ENCODE measurements around the gene PPM1H.

The PPM1H gene

GRCh38 chr12:62698701-62699101 lies 236.2 kb downstream of the PPM1H start:
- Histone ChIP-seq H4K8ac (ENCODE audit: low read length) (no peak overlapping the region), H3K9me3 (ENCODE audit: control insufficient read depth, low read length) (no peaks in the 10 kb centered on the region), H4K91ac (ENCODE audit: low read length) (no peak overlapping the region), H3K27ac (ENCODE audit: low read length, poor library complexity, severe bottlenecking) (peak overlapping the region; percentile 52), H3K9ac (ENCODE audit: low read length) (peak overlapping the region; percentile 58), H3K18ac (ENCODE audit: low read depth in 1 of 2, low read length in 2 of 2) (no peak overlapping the region), H2BK12ac (ENCODE audit: low read length in 2 of 2) (no peak overlapping the region), H3K36me3 (ENCODE audit: control insufficient read depth in 1 of 2, insufficient read depth in 2 of 2, low read depth in 1 of 2, low read length in 2 of 2) (no peaks in the 10 kb centered on the region), H2BK5ac (ENCODE audit: low read depth, low read length, poor library complexity, severe bottlenecking) (no peak overlapping the region), H3K79me1 (replicated peaks; ENCODE audit: low read length, poor library complexity, severe bottlenecking) (no peaks in the 10 kb centered on the region), H2BK15ac (ENCODE audit: low read depth, poor library complexity, severe bottlenecking) (no peak overlapping the region), H3K4me2 (ENCODE audit: low read length, poor library complexity, severe bottlenecking) (no peak overlapping the region), H2AK5ac (ENCODE audit: low read length, severe bottlenecking) (no peak overlapping the region), H3K27me3 (ENCODE audit: control insufficient read depth in 1 of 2, insufficient read depth in 1 of 2, low read length in 2 of 2) (no peaks in the 10 kb centered on the region), H3K14ac (ENCODE audit: low read length in 2 of 2) (no peak overlapping the region), H3K4me3 (ENCODE audit: insufficient read depth in 1 of 2, low read depth in 1 of 2, low read length in 2 of 2) (no peak overlapping the region), H2BK120ac (ENCODE audit: low read depth, low read length) (no peak overlapping the region), H3K23ac (ENCODE audit: low read length in 2 of 2) (no peak overlapping the region), H3K4me1 (ENCODE audit: control insufficient read depth, insufficient read depth, low read depth, low read length) (peaks cover 12% of the 10 kb centered on the region), H2AFZ (ENCODE audit: low read depth, low read length) (no peak overlapping the region), H3K4ac (ENCODE audit: low read depth in 1 of 2, low read length in 2 of 2) (no peak overlapping the region)
- no peak for DNase-seq

- H3K4me1 ChIP-seq (ENCODE audit: control insufficient read depth, insufficient read depth, low read depth, low read length), result peaks cover 8% of the 10 kb centered on the region
- H3K27me3 ChIP-seq (ENCODE audit: control insufficient read depth in 1 of 2, insufficient read depth in 1 of 2, low read length in 2 of 2), result no peaks in the 10 kb centered on the region
- DNase-seq, result no peak
- no peaks in the 10 kb centered on the region for H3K36me3 ChIP-seq (ENCODE audit: control insufficient read depth in 1 of 2, insufficient read depth in 2 of 2, low read depth in 1 of 2, low read length in 2 of 2)
- H2BK5ac ChIP-seq (ENCODE audit: low read depth, low read length, poor library complexity, severe bottlenecking), result no peak overlapping the region
- no peak overlapping the region for H3K4me2 ChIP-seq (ENCODE audit: low read length, poor library complexity, severe bottlenecking)
- H2BK12ac ChIP-seq (ENCODE audit: low read length in 2 of 2), result no peak overlapping the region
- 97% methylated on average over 1 of the region's 1 CpG for WGBS
- H2AK5ac ChIP-seq (ENCODE audit: low read length, severe bottlenecking), result no peak overlapping the region
- H3K23ac ChIP-seq (ENCODE audit: low read length in 2 of 2), result no peak overlapping the region
- H3K27ac ChIP-seq (ENCODE audit: low read length, poor library complexity, severe bottlenecking), result no peak overlapping the region
- no peaks in the 10 kb centered on the region for H3K79me1 ChIP-seq (replicated peaks; ENCODE audit: low read length, poor library complexity, severe bottlenecking)
- H2BK15ac ChIP-seq (ENCODE audit: low read depth, poor library complexity, severe bottlenecking), result no peak overlapping the region
- H3K9ac ChIP-seq (ENCODE audit: low read length), result peak overlapping the region; percentile 58
- no peak overlapping the region for H4K91ac ChIP-seq (ENCODE audit: low read length)
- H3K4me3 ChIP-seq (ENCODE audit: insufficient read depth in 1 of 2, low read depth in 1 of 2, low read length in 2 of 2), result no peak overlapping the region
- H2AFZ ChIP-seq (ENCODE audit: low read depth, low read length), result no peak overlapping the region
- H2BK120ac ChIP-seq (ENCODE audit: low read depth, low read length), result no peak overlapping the region
- no peak overlapping the region for H4K8ac ChIP-seq (ENCODE audit: low read length)
- H3K4ac ChIP-seq (ENCODE audit: low read depth in 1 of 2, low read length in 2 of 2), result no peak overlapping the region
- no peak overlapping the region for H3K18ac ChIP-seq (ENCODE audit: low read depth in 1 of 2, low read length in 2 of 2)
- H3K9me3 ChIP-seq (ENCODE audit: control insufficient read depth, low read length), result no peaks in the 10 kb centered on the region
- H3K14ac ChIP-seq (ENCODE audit: low read length in 2 of 2), result no peak overlapping the region
Observed at GRCh38 chr12:62697893-62698292, 237.1 kb downstream of the PPM1H start.

GRCh38 chr12:62695696-62696095 lies 239.3 kb downstream of the PPM1H start:
- Histone ChIP-seq H3K9me3 (ENCODE audit: control insufficient read depth, low read length) (no peaks in the 10 kb centered on the region), H2BK15ac (ENCODE audit: low read depth, poor library complexity, severe bottlenecking) (no peak overlapping the region), H4K8ac (ENCODE audit: low read length) (no peak overlapping the region), H3K14ac (ENCODE audit: low read length in 2 of 2) (no peak overlapping the region), H3K23ac (ENCODE audit: low read length in 2 of 2) (no peak overlapping the region), H3K4me2 (ENCODE audit: low read length, poor library complexity, severe bottlenecking) (no peak overlapping the region), H2AK5ac (ENCODE audit: low read length, severe bottlenecking) (no peak overlapping the region), H2BK5ac (ENCODE audit: low read depth, low read length, poor library complexity, severe bottlenecking) (no peak overlapping the region), H3K27ac (ENCODE audit: low read length, poor library complexity, severe bottlenecking) (no peak overlapping the region), H2BK120ac (ENCODE audit: low read depth, low read length) (no peak overlapping the region), H4K91ac (ENCODE audit: low read length) (no peak overlapping the region), H3K27me3 (ENCODE audit: control insufficient read depth in 1 of 2, insufficient read depth in 1 of 2, low read length in 2 of 2) (no peaks in the 10 kb centered on the region), H3K79me1 (replicated peaks; ENCODE audit: low read length, poor library complexity, severe bottlenecking) (no peaks in the 10 kb centered on the region), H3K4me1 (ENCODE audit: control insufficient read depth, insufficient read depth, low read depth, low read length) (peaks cover 3% of the 10 kb centered on the region), H3K9ac (ENCODE audit: low read length) (no peak overlapping the region), H3K36me3 (ENCODE audit: control insufficient read depth in 1 of 2, insufficient read depth in 2 of 2, low read depth in 1 of 2, low read length in 2 of 2) (no peaks in the 10 kb centered on the region), H2AFZ (ENCODE audit: low read depth, low read length) (no peak overlapping the region), H3K4me3 (ENCODE audit: insufficient read depth in 1 of 2, low read depth in 1 of 2, low read length in 2 of 2) (no peak overlapping the region), H3K18ac (ENCODE audit: low read depth in 1 of 2, low read length in 2 of 2) (peak overlapping the region in 1 of 2 experiments; percentile 13), H3K4ac (ENCODE audit: low read depth in 1 of 2, low read length in 2 of 2) (no peak overlapping the region), H2BK12ac (ENCODE audit: low read length in 2 of 2) (no peak overlapping the region)
- no peak for DNase-seq
- whole genome bisulfite sequencing, result 58% methylated on average over 2 of the region's 2 CpGs

- Histone ChIP-seq H2AK5ac (ENCODE audit: low read length, severe bottlenecking) (no peak overlapping the region), H2AFZ (ENCODE audit: low read depth, low read length) (no peak overlapping the region), H4K91ac (ENCODE audit: low read length) (no peak overlapping the region), H3K23ac (ENCODE audit: low read length in 2 of 2) (no peak overlapping the region), H2BK12ac (ENCODE audit: low read length in 2 of 2) (no peak overlapping the region), H2BK15ac (ENCODE audit: low read depth, poor library complexity, severe bottlenecking) (no peak overlapping the region), H3K4ac (ENCODE audit: low read depth in 1 of 2, low read length in 2 of 2) (no peak overlapping the region), H3K36me3 (ENCODE audit: control insufficient read depth in 1 of 2, insufficient read depth in 2 of 2, low read depth in 1 of 2, low read length in 2 of 2) (no peaks in the 10 kb centered on the region), H3K14ac (ENCODE audit: low read length in 2 of 2) (no peak overlapping the region), H3K4me2 (ENCODE audit: low read length, poor library complexity, severe bottlenecking) (no peak overlapping the region), H3K79me1 (replicated peaks; ENCODE audit: low read length, poor library complexity, severe bottlenecking) (no peaks in the 10 kb centered on the region), H3K4me1 (ENCODE audit: control insufficient read depth, insufficient read depth, low read depth, low read length) (peaks cover 3% of the 10 kb centered on the region), H4K8ac (ENCODE audit: low read length) (no peak overlapping the region), H3K27me3 (ENCODE audit: control insufficient read depth in 1 of 2, insufficient read depth in 1 of 2, low read length in 2 of 2) (no peaks in the 10 kb centered on the region), H3K4me3 (ENCODE audit: insufficient read depth in 1 of 2, low read depth in 1 of 2, low read length in 2 of 2) (no peak overlapping the region), H3K27ac (ENCODE audit: low read length, poor library complexity, severe bottlenecking) (no peak overlapping the region), H3K18ac (ENCODE audit: low read depth in 1 of 2, low read length in 2 of 2) (no peak overlapping the region), H2BK5ac (ENCODE audit: low read depth, low read length, poor library complexity, severe bottlenecking) (no peak overlapping the region), H3K9ac (ENCODE audit: low read length) (no peak overlapping the region), H2BK120ac (ENCODE audit: low read depth, low read length) (no peak overlapping the region), H3K9me3 (ENCODE audit: control insufficient read depth, low read length) (no peaks in the 10 kb centered on the region)
- WGBS, result 100% methylated on average over 1 of the region's 3 CpGs
- no peak for DNase-seq
Observed at GRCh38 chr12:62694632-62695031, 240.3 kb downstream of the PPM1H start.

Measured in mesenchymal stem cell (in vitro differentiated cells and primary cell).